Adrenal gland (tissue), 5 donors: ENCODE results near the gene PRR33.

Source experiments
- CTCF ChIP-seq, 6 experiments: fragments of 450-650 bp in 4 of 6; fragments of 200-600 bp in 2 of 6; sonication (generic) in 1 of 6; IDR thresholded peaks; 1 replicate in 5 of 6; 2 replicates in 1 of 6; pipeline versions ENCODE4 v1.5.1 to v1.8.0; 2016 to 2021; ENCODE audit warnings: antibody characterized with exemption in 6 of 6, mild to moderate bottlenecking in 2 of 6, moderate library complexity in 1 of 6
- POLR2A ChIP-seq, 2 donors: fragments of 450-650 bp; IDR thresholded peaks; one replicate each; pipeline ENCODE4 v1.6.1; 2017; ENCODE audit warnings: antibody characterized with exemption in 2 of 2, mild to moderate bottlenecking in 2 of 2, moderate library complexity in 1 of 2
- donor health status: DM: no; HTN: no; CAD: no.

GRCh38 chr11:1896923-1897322 lies 5.2 kb upstream of the PRR33 start:
- TF ChIP-seq POLR2A (IDR thresholded peaks at IDR 0.05) (no peak), CTCF (IDR thresholded peaks at IDR 0.05) (no peak)
